Parathyroid adenoma (tissue), 2 donors: ENCODE results near the gene DLGAP1.

Experiments
- H2AFZ ChIP-seq: fragments of 300-600 bp; sonication (generic); one replicate; pipeline ENCODE4 v1.7.0; 2017; ENCODE audit warnings: antibody characterized with exemption, mild to moderate bottlenecking
- H3K27ac ChIP-seq: fragments of 300-600 bp; sonication (generic); one replicate; pipeline ENCODE4 v1.7.0; 2017
- H3K27me3 ChIP-seq: fragments of 300-600 bp; sonication (generic); one replicate; pipeline ENCODE4 v1.7.0; 2017; ENCODE audit warnings: low read length; ENCODE audit not compliant: control insufficient read depth, insufficient read depth
- H3K36me3 ChIP-seq: fragments of 300-600 bp; sonication (generic); one replicate; pipeline ENCODE4 v1.7.0; 2017; ENCODE audit warnings: low read length; ENCODE audit not compliant: control insufficient read depth, insufficient read depth
- H3K4me1 ChIP-seq: fragments of 300-600 bp; sonication (generic); one replicate; pipeline ENCODE4 v1.7.0; 2017; ENCODE audit warnings: control low read depth
- H3K4me2 ChIP-seq: fragments of 300-600 bp; sonication (generic); one replicate; pipeline ENCODE4 v1.7.0; 2017; ENCODE audit warnings: low read length
- H3K4me3 ChIP-seq: fragments of 300-600 bp; sonication (generic); one replicate; pipeline ENCODE4 v1.7.0; 2017; ENCODE audit warnings: low read depth, low read length
- H3K79me2 ChIP-seq: fragments of 300-600 bp; sonication (generic); one replicate; pipeline ENCODE4 v1.7.0; 2017; ENCODE audit warnings: control low read depth
- H3K9ac ChIP-seq: fragments of 300-600 bp; sonication (generic); one replicate; pipeline ENCODE4 v1.7.0; 2017; ENCODE audit warnings: mild to moderate bottlenecking
- H3K9me3 ChIP-seq: fragments of 300-600 bp; sonication (generic); one replicate; pipeline ENCODE4 v1.7.0; 2017; ENCODE audit warnings: low read length; ENCODE audit not compliant: control insufficient read depth
- CTCF ChIP-seq: fragments of 300-600 bp; sonication (generic); IDR thresholded peaks from one replicate; pipeline ENCODE4 v1.7.0; 2017; ENCODE audit warnings: antibody characterized with exemption, mild to moderate bottlenecking
- donor health status: primary hyperparathyroidism.

Gene DLGAP1

GRCh38 chr18:3789525-3789924 is 665.6 kb downstream of the DLGAP1 start:
- H3K4me3 ChIP-seq, result no peak overlapping the region
- no peak for TF ChIP-seq CTCF
- no peak overlapping the region for H3K4me2 ChIP-seq
- H3K79me2 ChIP-seq, result no peaks in the 10 kb centered on the region
- no peak overlapping the region for H3K9ac ChIP-seq
- no peaks in the 10 kb centered on the region for H3K4me1 ChIP-seq
- no peaks in the 10 kb centered on the region for H3K27me3 ChIP-seq
- no peak overlapping the region for H2AFZ ChIP-seq
- H3K27ac ChIP-seq, result no peak overlapping the region
- H3K9me3 ChIP-seq, result peaks cover 4% of the 10 kb centered on the region
- no peaks in the 10 kb centered on the region for H3K36me3 ChIP-seq

DNA sequence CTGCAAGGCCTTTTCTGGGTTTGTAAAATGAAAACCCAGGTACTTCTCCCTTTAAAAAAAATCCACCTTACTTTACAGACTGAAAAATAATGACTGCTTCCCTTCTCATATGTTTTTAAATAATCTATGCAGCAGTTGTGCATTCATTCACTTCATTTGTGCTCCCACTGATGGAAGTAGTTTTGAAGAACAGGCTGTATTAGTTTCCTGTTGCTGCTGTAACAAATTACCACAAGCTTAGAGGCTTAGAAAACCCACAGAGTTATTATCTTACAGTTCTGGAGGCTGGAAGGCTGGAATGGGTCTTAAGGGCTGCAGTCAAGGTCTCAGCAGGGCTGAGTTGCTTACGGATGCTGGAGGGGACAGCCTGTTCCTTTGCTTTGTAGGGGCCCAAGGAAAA is 670.2 kb downstream of the DLGAP1 start:
- H3K79me2 ChIP-seq, result no peaks in the 10 kb centered on the region
- H3K27ac ChIP-seq, result no peak overlapping the region
- H3K27me3 ChIP-seq, result no peaks in the 10 kb centered on the region
- no peak for TF ChIP-seq CTCF
- no peak overlapping the region for H2AFZ ChIP-seq
- H3K4me2 ChIP-seq, result no peak overlapping the region
- no peak overlapping the region for H3K4me3 ChIP-seq
- H3K36me3 ChIP-seq, result no peaks in the 10 kb centered on the region
- H3K9ac ChIP-seq, result no peak overlapping the region
- peaks cover 4% of the 10 kb centered on the region for H3K9me3 ChIP-seq
- no peaks in the 10 kb centered on the region for H3K4me1 ChIP-seq

- no peak overlapping the region for H3K27ac ChIP-seq
- no peak overlapping the region for H3K4me2 ChIP-seq
- H3K36me3 ChIP-seq, result no peaks in the 10 kb centered on the region
Measured at GRCh38 chr18:3782901-3783300, 672.2 kb downstream of the DLGAP1 start.

GRCh38 chr18:3777719-3778118 is 677.4 kb downstream of the DLGAP1 start:
- no peak for TF ChIP-seq CTCF
- no peaks in the 10 kb centered on the region for H3K79me2 ChIP-seq
- no peak overlapping the region for H2AFZ ChIP-seq
- no peaks in the 10 kb centered on the region for H3K9me3 ChIP-seq
- H3K9ac ChIP-seq, result no peak overlapping the region
- no peaks in the 10 kb centered on the region for H3K36me3 ChIP-seq
- no peak overlapping the region for H3K4me3 ChIP-seq
- H3K27me3 ChIP-seq, result no peaks in the 10 kb centered on the region
- H3K27ac ChIP-seq, result no peak overlapping the region
- no peak overlapping the region for H3K4me2 ChIP-seq
- no peaks in the 10 kb centered on the region for H3K4me1 ChIP-seq

More at GRCh38 chr18:3782901-3783300, 672.2 kb downstream of the DLGAP1 start:
- Histone ChIP-seq H3K79me2 (no peaks in the 10 kb centered on the region), H2AFZ (no peak overlapping the region), H3K9me3 (peaks cover 4% of the 10 kb centered on the region), H3K27me3 (no peaks in the 10 kb centered on the region), H3K4me3 (no peak overlapping the region), H3K4me1 (no peaks in the 10 kb centered on the region), H3K9ac (no peak overlapping the region)
- no peak for TF ChIP-seq CTCF

DNA sequence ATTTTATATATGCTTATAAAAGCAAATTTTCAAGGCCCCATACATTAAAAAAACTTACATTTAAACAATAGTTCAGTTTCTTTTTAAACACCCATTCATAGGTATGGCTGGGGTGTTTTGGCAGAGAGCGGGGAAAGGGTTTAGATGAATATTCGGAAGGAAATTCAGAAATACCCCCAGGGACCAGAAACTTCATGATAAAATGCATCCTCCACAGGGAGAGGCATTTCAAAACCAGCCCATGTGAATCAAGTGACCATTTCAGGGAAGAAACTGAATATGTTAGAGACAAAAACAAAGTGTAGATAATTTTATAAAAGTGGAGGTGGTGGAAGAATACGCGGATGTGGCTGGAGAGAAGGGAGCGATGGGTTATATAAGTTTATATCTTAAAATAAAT is 678.0 kb downstream of the DLGAP1 start:
- no peaks in the 10 kb centered on the region for H3K9me3 ChIP-seq
- H3K4me3 ChIP-seq, result no peak overlapping the region
- no peaks in the 10 kb centered on the region for H3K79me2 ChIP-seq
- no peak overlapping the region for H2AFZ ChIP-seq
- no peaks in the 10 kb centered on the region for H3K4me1 ChIP-seq
- no peak overlapping the region for H3K27ac ChIP-seq
- H3K36me3 ChIP-seq, result no peaks in the 10 kb centered on the region
- H3K27me3 ChIP-seq, result no peaks in the 10 kb centered on the region
- H3K9ac ChIP-seq, result no peak overlapping the region
- TF ChIP-seq CTCF, result no peak
- no peak overlapping the region for H3K4me2 ChIP-seq
